NCI-H2227 (cell line): ENCODE results near the gene SECTM1.

Source experiments
- DNase-seq: peaks from one replicate; lab custom pipeline; 2025; ENCODE audit not compliant: unreplicated experiment; lab: John Stamatoyannopoulos, UW

SECTM1 gene

DNA sequence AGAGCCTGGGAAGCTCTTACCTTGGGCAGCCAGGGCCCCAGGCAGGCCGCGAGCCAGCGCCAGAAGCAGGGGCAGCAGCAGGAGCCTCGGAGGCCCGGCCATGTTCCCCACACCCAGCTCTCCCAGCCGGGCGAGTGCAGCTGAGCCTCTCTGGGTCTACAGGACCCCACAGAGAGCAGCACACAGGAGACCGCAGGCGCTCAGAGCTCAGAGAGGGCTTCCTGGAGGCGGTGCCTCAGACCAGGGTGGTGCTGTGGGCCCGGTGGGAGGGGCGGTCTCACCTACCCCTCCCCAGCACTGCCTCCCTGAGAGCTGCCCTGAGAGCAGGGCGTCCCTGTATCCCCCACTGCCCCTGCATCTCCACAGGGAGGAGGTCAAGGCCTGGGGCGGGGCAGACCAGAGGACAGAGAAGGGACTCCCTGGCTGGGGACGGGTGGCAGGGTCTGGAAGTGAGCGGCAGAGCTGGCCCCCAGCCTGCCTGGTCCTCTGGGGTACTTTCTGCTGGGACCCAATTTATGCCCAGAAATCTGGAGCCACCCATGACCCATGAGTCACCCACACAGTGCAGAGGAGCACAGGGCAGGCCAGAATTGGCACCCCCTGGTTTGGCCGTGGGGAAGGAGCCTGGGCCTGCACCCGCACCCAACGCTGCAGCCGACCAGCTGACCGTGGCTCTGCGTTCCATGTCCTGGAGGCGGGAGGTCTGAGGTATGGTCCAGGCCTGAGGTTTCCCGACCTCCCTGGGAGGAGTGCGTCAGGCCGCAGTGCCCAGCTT is 16.0 kb downstream of the SECTM1 start, which contains the start of gene CD7:
Gene CD7, minus strand, starts transcription at position 215 of the 775 bp plus-strand sequence. Its CDS starts 113 bp downstream, at position 102.
- no peak for DNase-seq

- no peak for DNase-seq
Observed at GRCh38 chr17:82316651-82317393, 16.7 kb downstream of the SECTM1 start.

- DNase-seq: no peak
Observed at GRCh38 chr17:82315703-82316358, 17.7 kb downstream of the SECTM1 start.

- no peak for DNase-seq
Observed at GRCh38 chr17:82314727-82315605, 18.6 kb downstream of the SECTM1 start.

- DNase-seq: no peak
Observed at GRCh38 chr17:82314012-82314726, 19.4 kb downstream of the SECTM1 start.

DNA sequence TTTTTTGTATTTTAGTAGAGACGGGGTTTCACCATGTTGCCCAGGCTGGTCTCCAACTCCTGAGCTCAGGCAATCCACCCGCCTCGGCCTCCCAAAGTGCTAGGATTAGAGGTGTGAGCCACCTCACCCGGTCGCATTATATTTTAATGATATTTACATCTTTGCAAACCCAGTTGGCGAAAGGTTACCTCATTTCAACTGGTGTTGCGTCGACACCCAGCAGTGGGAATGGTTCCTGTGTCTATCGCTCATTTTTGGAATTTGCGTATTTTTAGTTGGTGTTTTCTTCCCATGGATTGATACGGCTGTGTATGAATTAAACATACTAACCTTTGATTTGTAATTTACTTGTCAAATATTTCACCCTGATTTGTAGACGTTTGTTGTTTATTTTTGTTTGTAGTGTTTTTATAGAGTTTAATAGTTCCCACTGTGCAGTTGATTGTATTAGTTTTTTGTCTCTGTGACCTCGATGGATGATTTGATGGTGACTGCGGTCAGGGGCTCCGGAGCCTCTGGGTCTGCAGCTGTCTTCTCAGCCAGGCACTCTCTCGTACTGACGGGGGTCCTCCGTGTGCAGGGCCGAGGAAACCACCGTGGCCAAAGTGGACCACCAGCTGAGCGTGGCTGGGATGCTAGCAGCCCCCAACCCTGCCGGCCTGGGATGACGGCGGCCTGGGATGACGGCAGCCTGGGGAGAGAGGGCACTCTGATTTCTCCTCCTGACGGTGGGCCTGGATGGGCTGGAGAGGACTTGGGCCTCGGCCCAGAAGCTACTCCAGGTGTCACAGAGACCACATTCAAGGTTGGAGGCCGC is 20.2 kb downstream of the SECTM1 start:
- no peak for DNase-seq

DNA sequence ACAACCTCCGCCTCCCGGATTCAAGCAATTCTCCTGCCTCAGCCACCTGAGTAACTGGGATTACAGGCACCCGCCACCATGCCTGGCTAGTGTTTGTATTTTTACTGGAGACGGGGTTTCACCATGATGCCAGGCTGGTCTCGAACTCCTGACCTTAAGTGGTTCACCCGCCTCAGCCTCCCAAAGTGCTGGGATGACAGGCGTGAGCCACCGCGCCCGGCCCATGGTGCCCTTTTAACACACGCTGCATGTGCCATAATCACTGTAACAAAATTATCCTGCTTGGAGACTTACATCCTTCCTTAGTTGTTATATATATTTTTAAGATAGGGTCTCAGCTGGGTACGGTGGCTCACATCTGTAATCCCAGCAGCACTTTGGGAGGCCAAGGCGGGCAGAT is 21.6 kb downstream of the SECTM1 start:
- DNase-seq: no peak

- no peak for DNase-seq
Observed at GRCh38 chr17:82310877-82311276, 22.7 kb downstream of the SECTM1 start.

DNA sequence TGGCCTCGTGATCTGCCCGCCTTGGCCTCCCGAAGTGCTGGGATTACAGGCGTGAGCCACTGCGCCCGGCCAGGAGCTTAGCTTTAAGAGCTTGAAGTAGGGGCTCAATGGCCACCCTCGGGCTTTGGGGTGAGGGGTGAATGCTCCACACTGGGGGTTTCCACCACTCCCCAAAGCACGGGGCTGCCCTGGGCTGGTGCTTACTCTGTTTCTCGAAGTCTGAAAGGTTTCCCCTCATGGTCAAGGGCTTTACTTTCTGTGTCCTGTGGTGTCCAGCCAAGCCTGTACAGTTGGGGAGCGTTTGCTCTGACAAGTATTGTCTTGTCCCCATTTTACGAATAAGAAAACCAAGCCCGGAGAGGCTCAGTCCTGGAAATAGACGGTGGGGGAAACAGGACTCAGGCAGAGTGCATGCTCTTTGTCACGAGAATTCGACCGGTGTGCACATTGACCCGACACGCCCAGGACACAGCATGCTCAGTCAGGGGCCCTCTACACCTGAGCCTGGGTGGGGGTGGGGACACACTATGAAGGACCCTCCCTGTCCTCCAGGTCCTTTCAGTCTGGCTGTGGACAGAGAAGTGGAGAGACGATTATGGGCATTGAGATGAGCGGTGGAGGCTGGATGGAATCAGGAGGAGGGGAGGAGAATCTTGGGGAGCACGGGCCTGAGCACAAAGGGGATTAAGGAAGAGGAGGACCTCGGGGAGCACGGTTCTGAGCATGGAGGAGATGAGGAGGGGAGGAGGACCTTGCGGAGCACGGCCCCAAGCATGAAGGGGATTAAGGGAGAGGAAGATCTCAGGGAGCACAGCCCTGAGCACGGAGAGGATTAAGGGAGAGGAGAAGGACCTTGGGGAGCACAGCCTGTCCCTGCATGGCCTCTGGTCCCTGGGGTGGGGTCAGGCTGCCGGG is 23.7 kb downstream of the SECTM1 start:
- DNase-seq: no peak

DNA sequence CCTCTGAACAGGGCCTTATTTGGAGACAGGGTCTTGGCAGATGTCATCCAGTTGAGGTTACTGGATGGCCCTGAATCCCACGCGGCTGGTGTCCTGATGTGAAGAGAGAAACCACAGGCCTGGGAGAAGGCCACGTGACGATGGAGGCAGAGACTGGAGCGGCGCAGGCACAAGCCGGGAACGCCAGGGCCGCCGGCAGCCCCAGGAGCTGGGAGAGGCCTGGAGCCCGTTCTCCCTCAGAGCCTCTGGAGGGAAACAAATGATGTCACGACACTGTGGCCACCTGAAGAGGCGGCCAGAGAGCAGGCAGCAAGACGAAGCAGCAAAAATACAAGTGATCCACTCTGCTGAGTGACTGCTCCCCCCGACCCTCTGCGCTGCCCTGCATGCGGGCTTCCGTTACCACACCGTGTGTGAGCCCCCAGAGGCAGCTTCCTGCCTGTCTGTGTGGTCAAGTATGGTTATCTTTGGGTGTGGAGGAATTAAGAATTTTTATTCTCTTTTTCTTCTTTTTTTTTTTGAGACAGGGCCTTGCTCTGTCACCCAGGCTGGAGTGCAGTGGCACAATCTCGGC is 27.8 kb downstream of the SECTM1 start:
- no peak for DNase-seq

GRCh38 chr17:82304826-82305726 is 28.5 kb downstream of the SECTM1 start:
- DNase-seq: no peak

- DNase-seq: no peak
Observed at GRCh38 chr17:82303944-82304808, 29.4 kb downstream of the SECTM1 start.

DNA sequence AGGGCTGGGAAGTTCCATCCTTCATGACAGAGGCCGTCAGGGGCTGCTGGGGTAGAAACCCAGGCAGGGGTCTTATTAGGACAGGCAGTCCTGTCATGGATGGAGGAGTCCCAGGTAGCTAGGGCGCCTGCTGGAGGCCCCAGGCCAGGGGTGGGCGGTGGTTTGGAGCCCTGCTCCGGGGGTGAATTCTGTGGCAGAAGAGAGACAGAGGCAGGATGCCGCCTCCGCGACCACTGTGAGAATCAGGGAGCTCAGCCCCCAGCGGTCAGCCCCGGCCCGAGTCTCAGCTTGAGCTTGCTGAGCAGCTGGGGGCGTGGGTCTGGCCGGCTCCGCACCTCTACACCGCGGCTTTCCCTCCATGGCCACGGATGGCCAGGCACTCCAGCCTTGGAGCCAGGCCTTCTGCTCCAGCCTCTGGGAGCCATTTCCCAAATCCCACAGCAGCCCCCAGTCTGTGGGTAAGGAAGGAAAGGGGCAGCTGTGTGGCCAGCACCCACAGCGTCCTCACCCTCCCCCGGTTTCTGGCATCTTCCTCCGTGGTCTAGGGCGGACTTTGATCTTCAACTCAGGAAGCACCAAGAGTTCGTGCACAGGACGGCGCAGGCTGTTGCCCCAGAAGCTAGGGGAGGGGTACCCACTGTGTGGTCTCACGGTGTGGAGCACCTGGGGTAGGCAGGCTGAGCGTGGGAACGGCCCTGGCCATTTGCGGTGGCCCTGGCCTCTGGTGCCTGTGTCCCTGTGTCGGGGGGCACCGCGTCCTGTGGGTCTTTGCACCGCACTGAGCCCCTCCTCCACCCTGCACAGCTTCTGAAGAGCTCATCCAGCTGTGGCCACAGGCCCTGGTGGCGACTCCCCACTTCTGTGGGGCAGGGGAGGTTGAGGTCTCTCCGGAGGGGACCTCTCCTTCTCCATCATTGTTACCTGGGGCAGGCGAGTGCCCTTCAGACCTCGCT is 30.3 kb downstream of the SECTM1 start:
- no peak for DNase-seq

DNA sequence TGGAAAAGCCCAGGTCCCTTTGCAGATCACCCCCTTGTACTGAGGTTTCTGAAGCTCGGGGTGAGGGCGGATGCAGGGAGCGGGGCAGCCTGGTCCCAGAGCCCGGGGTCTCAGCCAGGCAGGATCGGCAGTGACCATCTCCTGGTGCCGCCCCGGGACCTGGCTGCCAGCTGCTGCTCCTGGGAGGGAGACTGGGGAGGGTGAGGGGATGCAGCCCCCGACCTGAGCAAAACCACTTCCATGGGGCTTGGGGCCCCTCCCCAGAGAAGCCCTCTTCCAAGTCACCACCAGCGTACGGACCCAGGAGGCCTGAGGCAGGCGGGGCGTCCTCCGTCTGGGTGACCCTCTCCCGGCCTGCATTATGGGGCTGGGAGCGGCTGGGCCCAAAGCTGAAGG is 31.0 kb downstream of the SECTM1 start:
- DNase-seq: no peak
